Vagina (tissue), 2 donors: ENCODE results near the gene RBBP8NL.

Experiments
- CTCF ChIP-seq, 3 experiments: fragments of 450-650 bp in 2 of 3; fragments of 200-600 bp in 1 of 3; sonication (generic) in 1 of 3; IDR thresholded peaks; one replicate each; pipeline ENCODE4 v1.5.1; 2017 to 2019; ENCODE audit warnings: antibody characterized with exemption in 3 of 3, mild to moderate bottlenecking in 2 of 3, moderate library complexity in 2 of 3
- POLR2A ChIP-seq, 2 donors: fragments of 450-650 bp; IDR thresholded peaks; one replicate each; pipeline ENCODE4 v1.6.1; 2017; ENCODE audit warnings: antibody characterized with exemption in 2 of 2, mild to moderate bottlenecking in 2 of 2, moderate library complexity in 2 of 2
- POLR2AphosphoS5 ChIP-seq, 2 donors: sonication (generic); formaldehyde crosslinking; IDR thresholded peaks; one replicate each; pipeline ENCODE4 v1.9.0; 2017; ENCODE audit warnings: antibody characterized with exemption in 2 of 2, mild to moderate bottlenecking in 2 of 2, low read depth in 1 of 2; ENCODE audit not compliant: insufficient read depth in 1 of 2

DNA sequence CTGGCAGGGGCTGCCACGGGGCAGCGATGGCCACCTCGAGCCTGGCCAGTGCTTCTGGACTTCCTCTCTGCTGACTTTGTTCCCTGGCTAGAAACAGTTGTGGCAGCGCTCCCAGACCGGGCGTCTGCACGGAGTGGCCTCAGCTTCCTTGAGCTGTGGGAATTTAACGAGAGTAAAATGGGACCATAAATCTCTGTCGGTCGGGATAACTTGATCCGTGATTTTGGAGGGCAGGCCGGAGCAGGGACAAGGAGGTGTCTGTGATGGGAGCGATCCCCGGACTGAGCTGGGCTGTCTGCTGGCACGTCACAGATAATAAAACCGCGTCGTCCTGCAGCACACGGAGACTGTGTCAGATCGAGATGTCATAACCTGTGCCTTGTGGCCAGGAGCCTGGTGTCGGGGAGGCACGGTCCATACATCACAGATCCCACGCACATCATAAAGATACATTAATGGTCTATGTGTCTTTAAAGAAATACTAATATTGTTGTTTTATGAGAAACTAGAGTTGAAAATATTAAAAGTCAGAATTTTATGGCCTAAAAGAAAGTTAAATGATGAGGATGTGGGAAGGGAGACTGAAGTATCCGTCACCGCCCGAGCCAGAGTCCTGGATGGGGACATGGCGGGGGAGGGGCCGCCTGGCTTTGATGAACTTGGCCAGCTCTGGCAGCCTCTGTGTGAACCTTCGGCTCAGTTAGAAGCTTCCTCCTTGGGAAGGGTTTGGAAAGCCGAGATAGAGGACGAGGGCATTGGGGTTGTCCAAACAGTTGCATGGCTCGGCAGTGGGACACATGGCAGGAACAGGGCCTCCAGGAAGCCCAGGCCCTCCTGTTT is 6.5 kb upstream of the RBBP8NL start:
- TF ChIP-seq CTCF (IDR thresholded peaks at IDR 0.05) (no peak), POLR2A (IDR thresholded peaks at IDR 0.05) (no peak), POLR2AphosphoS5 (IDR thresholded peaks at IDR 0.05; ENCODE audit: insufficient read depth in 1 of 2, low read depth in 1 of 2) (no peak)
